IPS DF 6.9 (cell line): ENCODE results near the gene RPS6KB2.

Source experiments
- DNase-seq: peaks from one replicate; pipeline ENCODE4 v3.0.0-alpha.2; 2013; ENCODE audit warnings: low read depth, low spot score
- H3K27ac ChIP-seq: one replicate; pipeline ENCODE4 v1.5.1; 2013; ENCODE audit warnings: low read length, control low read depth
- H3K27me3 ChIP-seq: 2 replicates; pipeline ENCODE4 v1.6.1; 2013; ENCODE audit warnings: mild to moderate bottlenecking, low read length; ENCODE audit not compliant: control insufficient read depth, insufficient read depth
- H3K36me3 ChIP-seq: 2 replicates; pipeline ENCODE4 v1.6.1; 2013; ENCODE audit warnings: low read length; ENCODE audit not compliant: control insufficient read depth, insufficient read depth
- H3K4me1 ChIP-seq: 2 replicates; pipeline ENCODE4 v1.6.1; 2013; ENCODE audit warnings: low read length; ENCODE audit not compliant: control insufficient read depth, insufficient read depth
- H3K4me3 ChIP-seq: 2 replicates; pipeline ENCODE4 v1.5.1; 2013; ENCODE audit warnings: mild to moderate bottlenecking, low read length
- H3K9me3 ChIP-seq: 2 replicates; pipeline ENCODE4 v1.6.1; 2013; ENCODE audit warnings: low read length, inconsistent platforms; ENCODE audit not compliant: control insufficient read depth, insufficient read depth
- WGBS: extraction: QIAGEN DNeasy Blood & Tissue Kit; methylation state at CpG from one replicate; pipeline ENCODE4 v1.1.7; 2013; ENCODE audit warnings: mixed read lengths, missing lambda C conversion rate; ENCODE audit not compliant: insufficient read length, insufficient coverage; 5-methylcytosine and 5-hydroxymethylcytosine counted together

The RPS6KB2 gene

GRCh38 chr11:67450796-67451657, 22.7 kb downstream of the RPS6KB2 start:
- Histone ChIP-seq H3K4me3 (no peak overlapping the region), H3K27me3 (no peaks in the 10 kb centered on the region), H3K9me3 (no peaks in the 10 kb centered on the region), H3K4me1 (no peaks in the 10 kb centered on the region), H3K36me3 (no peaks in the 10 kb centered on the region; the same call in 1 of the 2 replicates), H3K27ac (no peak overlapping the region)
- WGBS, result no CpG with 5 or more reads among the region's 25 CpGs
- no peak for DNase-seq

DNA sequence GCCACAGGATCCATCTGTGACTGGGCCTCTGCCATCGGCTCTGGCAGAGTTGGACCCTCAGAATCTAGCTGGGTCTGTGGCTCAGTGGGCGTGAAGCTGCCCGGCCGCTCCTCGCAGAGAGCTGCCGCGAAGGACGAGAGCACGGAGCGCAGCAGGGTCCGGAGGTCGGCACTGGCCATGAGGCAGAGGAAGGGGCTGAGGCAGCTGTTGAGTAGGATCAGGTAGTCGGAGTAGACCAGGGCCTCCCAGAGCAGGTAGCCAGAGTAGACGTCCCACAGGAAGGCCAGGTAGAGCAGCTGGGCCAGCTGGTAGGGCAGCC, 23.3 kb downstream of the RPS6KB2 start:
- Histone ChIP-seq H3K27ac (no peak overlapping the region), H3K27me3 (no peaks in the 10 kb centered on the region), H3K4me3 (no peak overlapping the region), H3K9me3 (no peaks in the 10 kb centered on the region), H3K4me1 (no peaks in the 10 kb centered on the region), H3K36me3 (no peaks in the 10 kb centered on the region; the same call in 1 of the 2 replicates)
- no CpG with 5 or more reads among the region's 14 CpGs for WGBS
- DNase-seq, result no peak

- H3K4me1 ChIP-seq, result no peaks in the 10 kb centered on the region
- H3K27ac ChIP-seq, result no peak within 1 kb of the TSS
- H3K27me3 ChIP-seq, result no peaks in the 10 kb centered on the region
- no peaks in the 10 kb centered on the region for H3K9me3 ChIP-seq
- no CpG with 5 or more reads among the region's 33 CpGs for WGBS
- DNase-seq, result no peak
- no peaks in the 10 kb centered on the region; the same call in 1 of the 2 replicates for H3K36me3 ChIP-seq
- H3K4me3 ChIP-seq, result no peak within 1 kb of the TSS
Measured at GRCh38 chr11:67452141-67452952, 24.1 kb downstream of the RPS6KB2 start, which contains the start of gene GPR152. TSS of gene GPR152 (minus strand) at chr11:67452729. CDS start at chr11:67452724, 5 bp downstream.

GRCh38 chr11:67453816-67454732, 25.8 kb downstream of the RPS6KB2 start:
- Histone ChIP-seq H3K27me3 (no peaks in the 10 kb centered on the region), H3K27ac (no peak overlapping the region), H3K4me3 (no peak overlapping the region), H3K9me3 (no peaks in the 10 kb centered on the region), H3K4me1 (no peaks in the 10 kb centered on the region), H3K36me3 (no peaks in the 10 kb centered on the region; the same call in 1 of the 2 replicates)
- no CpG with 5 or more reads among the region's 21 CpGs for WGBS
- DNase-seq, result no peak

DNA sequence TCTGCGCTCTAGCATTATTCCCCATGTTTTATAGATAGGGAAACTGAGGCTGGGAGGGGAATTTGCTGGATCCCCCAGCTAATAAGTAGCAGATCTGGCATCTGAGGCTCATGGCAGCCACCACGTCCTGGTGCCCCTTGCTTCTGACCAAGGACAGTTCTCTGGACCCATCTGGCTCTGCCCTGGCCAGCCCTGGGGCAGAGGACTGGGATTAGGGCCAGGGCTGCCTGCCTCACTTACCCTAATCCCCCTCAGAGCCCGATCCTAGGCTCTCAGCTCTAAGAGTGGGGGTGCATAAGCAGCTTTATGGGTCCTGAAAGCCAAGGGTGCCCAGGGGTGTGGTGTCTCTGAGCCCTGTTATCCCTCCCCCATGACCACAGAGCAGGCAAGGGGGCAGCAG, 26.8 kb downstream of the RPS6KB2 start, which contains the start of gene CABP4:
TSS of gene CABP4 (plus strand) at position 301 of the 400 bp plus-strand sequence. CDS start at position 371, 70 bp downstream.
- WGBS, result no CpG with 5 or more reads among the region's 3 CpGs
- DNase-seq, result no peak
- H3K27ac ChIP-seq, result no peak within 1 kb of the TSS

GRCh38 chr11:67456068-67456705, 27.9 kb downstream of the RPS6KB2 start:
- DNase-seq, result no peak
- no peak overlapping the region for H3K4me3 ChIP-seq
- no peaks in the 10 kb centered on the region for H3K27me3 ChIP-seq
- H3K9me3 ChIP-seq, result no peaks in the 10 kb centered on the region
- no peak overlapping the region for H3K27ac ChIP-seq
- no peaks in the 10 kb centered on the region; the same call in 1 of the 2 replicates for H3K36me3 ChIP-seq
- no peaks in the 10 kb centered on the region for H3K4me1 ChIP-seq
- no CpG with 5 or more reads among the region's 25 CpGs for WGBS

More for the DNA sequence above, 26.8 kb downstream of the RPS6KB2 start, which contains the start of gene CABP4:
- Histone ChIP-seq H3K36me3 (no peaks in the 10 kb centered on the region; the same call in 1 of the 2 replicates), H3K9me3 (no peaks in the 10 kb centered on the region), H3K4me3 (no peak within 1 kb of the TSS), H3K4me1 (no peaks in the 10 kb centered on the region), H3K27me3 (no peaks in the 10 kb centered on the region)

DNA sequence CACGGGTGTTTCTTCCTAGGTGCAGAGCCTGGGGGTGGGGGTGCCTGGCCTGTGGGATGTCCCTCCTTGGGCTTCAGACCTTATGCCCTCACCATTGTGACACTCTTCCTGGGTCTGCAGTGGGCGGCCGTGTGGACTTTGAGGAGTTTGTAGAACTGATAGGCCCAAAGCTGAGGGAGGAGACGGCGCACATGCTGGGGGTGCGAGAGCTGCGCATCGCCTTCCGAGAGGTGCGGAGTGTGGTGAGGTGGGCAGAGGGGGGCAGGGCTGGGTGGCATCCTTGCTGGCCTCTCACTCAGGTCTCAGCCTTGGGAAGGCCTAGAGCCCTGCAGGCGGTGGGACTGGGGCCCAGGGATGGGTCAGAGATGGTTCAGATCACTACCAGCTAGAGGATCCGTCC, 29.2 kb downstream of the RPS6KB2 start:
- WGBS, result no CpG with 5 or more reads among the region's 12 CpGs
- Histone ChIP-seq H3K4me3 (no peak overlapping the region), H3K27ac (no peak overlapping the region), H3K4me1 (no peaks in the 10 kb centered on the region), H3K36me3 (no peaks in the 10 kb centered on the region; the same call in 1 of the 2 replicates), H3K9me3 (no peaks in the 10 kb centered on the region), H3K27me3 (no peaks in the 10 kb centered on the region)
- no peak for DNase-seq

DNA sequence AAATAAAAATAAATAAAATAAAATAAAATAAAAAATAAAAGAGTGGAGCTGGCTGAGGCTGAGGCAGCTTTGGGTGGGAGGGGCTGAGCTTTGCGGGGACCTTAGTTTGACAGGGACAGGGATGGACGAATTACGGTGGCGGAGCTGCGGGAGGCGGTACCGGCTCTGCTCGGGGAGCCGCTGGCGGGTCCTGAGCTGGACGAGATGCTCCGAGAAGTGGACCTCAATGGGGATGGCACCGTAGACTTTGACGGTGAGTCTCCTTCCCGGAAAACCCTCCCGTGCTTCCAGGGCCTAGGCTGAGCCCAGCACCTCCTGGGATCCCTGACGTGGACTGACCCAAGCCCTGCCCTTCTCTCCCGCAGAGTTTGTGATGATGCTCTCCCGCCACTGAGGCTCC, 30.0 kb downstream of the RPS6KB2 start:
- Histone ChIP-seq H3K36me3 (no peaks in the 10 kb centered on the region), H3K27me3 (no peaks in the 10 kb centered on the region), H3K4me3 (no peak overlapping the region), H3K4me1 (no peaks in the 10 kb centered on the region), H3K27ac (no peak overlapping the region), H3K9me3 (no peaks in the 10 kb centered on the region)
- no peak for DNase-seq
- no CpG with 5 or more reads among the region's 19 CpGs for WGBS

DNA sequence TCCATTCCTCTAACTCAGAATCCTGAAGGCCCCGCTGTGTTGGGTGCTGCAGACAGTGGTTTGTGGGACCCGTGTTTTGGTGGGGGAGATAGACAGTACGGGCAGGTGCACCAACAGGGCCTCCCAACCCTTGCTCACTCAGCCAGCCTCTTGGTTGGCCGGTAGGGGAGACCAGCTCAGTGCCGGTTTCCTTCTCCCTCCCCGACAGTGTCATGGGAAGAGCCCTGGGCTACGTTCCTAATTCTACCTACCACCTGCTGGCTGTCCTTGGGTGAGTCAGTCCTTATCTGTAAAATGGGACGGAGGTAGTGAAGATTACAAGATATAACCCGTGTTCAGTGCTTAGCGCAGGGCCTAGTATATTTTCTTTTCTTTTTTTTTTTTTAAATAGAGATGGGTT, 34.9 kb downstream of the RPS6KB2 start:
- no CpG with 5 or more reads among the region's 10 CpGs for WGBS
- Histone ChIP-seq H3K4me3 (no peak overlapping the region), H3K36me3 (no peaks in the 10 kb centered on the region), H3K27ac (no peak overlapping the region), H3K27me3 (no peaks in the 10 kb centered on the region), H3K9me3 (no peaks in the 10 kb centered on the region), H3K4me1 (no peaks in the 10 kb centered on the region; the same call in 1 of the 2 replicates)
- DNase-seq, result no peak
